PC-9 (cell line): ENCODE results near the gene UBN2.
"Not testable (repeated sequence)": the region's sequence is repeated elsewhere in the genome, so short reads cannot be mapped to it uniquely, and the experiment has no call there.

ENCODE experiments used
- CTCF ChIP-seq: fragments of 200-600 bp; sonication (generic); conservative IDR thresholded peaks from 2 replicates; pipeline ENCODE4 v1.6.1; 2017; ENCODE audit warnings: mixed run types, antibody characterized with exemption, mild to moderate bottlenecking, moderate library complexity
- EZH2 ChIP-seq: fragments of 200-600 bp; sonication (generic); IDR thresholded peaks from 2 replicates; pipeline ENCODE4 v1.8.0; 2017; ENCODE audit warnings: antibody characterized with exemption, low read depth

- not testable (repeated sequence) for TF ChIP-seq CTCF, EZH2
These were observed 4.9 kb upstream of the UBN2 start for GRCh38 chr7:139226158-139226515.
